AG10803 (cell line): ENCODE data around the gene SCRN1.
A peak's percentile ranks its signal among the peaks of the same experiment; 100 is the strongest.

Experiments
- DNase-seq: peaks from one replicate; pipeline ENCODE4 v3.0.0; 2010; ENCODE audit warnings: low read depth
- H3K4me3 ChIP-seq: 2 replicates; pipeline ENCODE4 v1.5.1; 2011; ENCODE audit warnings: mild to moderate bottlenecking, low read length, control low read depth
- CTCF ChIP-seq: conservative IDR thresholded peaks from 2 replicates; pipeline ENCODE4 v1.5.1; 2011; ENCODE audit warnings: mild to moderate bottlenecking, low read length, control low read depth, inconsistent platforms

SCRN1 gene

GRCh38 chr7:29926741-29927140, 62.9 kb downstream of the SCRN1 start:
- no peak overlapping the region for H3K4me3 ChIP-seq
- TF ChIP-seq CTCF = no peak
- DNase-seq = no peak

DNA sequence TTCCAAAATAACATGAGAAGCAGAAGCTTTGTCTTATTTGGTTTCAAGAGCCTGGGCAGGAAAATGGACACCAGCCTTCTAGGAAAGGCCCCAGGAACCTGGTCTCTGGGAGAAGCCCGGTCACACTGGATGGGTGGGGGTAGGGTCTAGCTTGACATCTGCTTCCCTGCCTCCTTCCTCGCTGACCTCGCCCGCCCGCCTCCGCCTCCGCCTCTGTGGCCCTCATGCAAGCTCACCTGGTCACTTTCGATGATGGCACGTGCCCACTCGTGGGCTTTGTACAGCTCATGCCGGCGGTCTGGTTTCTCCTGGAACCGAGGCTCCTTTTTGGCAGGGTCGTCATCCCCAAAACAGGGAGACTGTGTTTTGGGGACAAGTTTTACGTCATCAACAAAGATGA, 63.4 kb downstream of the SCRN1 start:
- DNase-seq = no peak
- H3K4me3 ChIP-seq = no peak overlapping the region
- TF ChIP-seq CTCF = no peak

DNA sequence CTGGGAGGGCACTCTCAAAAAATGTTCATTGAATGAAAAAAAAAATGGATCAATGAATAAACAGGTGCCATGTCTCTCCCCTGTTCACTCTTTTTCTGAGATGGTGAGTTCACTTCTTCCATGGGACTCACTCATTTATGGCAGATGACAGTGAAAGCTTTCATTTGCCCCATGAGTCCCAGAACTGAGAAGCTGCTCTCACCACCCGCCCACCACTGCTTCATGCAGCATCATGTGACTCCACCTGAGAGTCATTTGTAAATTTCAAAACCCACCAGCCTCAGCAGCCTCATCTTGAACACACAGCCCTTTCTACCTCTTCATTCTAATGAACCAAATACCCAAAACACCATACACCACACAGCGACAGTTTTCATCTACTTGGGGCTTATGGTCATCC, 64.9 kb downstream of the SCRN1 start:
- no peak for TF ChIP-seq CTCF
- H3K4me3 ChIP-seq = no peak overlapping the region
- no peak for DNase-seq

- no peak for DNase-seq
- H3K4me3 ChIP-seq = no peak overlapping the region
- no peak for TF ChIP-seq CTCF
These were observed 65.6 kb downstream of the SCRN1 start for GRCh38 chr7:29924006-29924405.

- TF ChIP-seq CTCF = no peak
- no peak for DNase-seq
- no peak overlapping the region for H3K4me3 ChIP-seq
These were observed 66.5 kb downstream of the SCRN1 start for GRCh38 chr7:29922921-29923700.

DNA sequence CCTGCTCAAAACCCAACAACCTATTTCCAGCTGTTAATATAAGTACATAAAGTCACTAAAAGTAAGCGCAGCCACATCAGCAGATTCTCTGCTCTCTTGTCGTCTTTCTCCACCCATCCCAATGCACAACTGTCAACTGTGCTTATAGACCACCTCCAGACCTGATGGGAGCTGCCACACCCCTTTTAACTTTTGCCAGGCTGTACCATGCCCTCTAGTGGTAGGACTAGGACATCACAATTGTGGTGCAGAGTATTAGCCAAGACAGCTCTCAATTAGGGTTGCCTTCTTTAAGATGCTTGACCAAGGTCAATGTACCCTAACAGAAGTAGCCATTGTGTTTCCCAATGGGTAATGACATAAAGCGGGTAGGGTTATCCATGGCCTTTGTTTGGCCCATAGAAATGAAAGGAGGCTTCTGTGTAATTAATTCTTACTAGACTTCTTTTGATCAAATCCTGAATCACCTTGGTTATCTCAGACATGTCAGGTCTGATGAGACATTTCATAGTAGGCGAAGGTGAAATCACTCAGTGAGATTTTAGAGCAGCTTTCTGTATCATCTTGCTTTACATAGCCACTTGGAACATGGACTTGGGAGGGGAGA, 68.1 kb downstream of the SCRN1 start:
- TF ChIP-seq CTCF = peak; percentile 99
- peak; percentile 62 for DNase-seq
- no peak overlapping the region for H3K4me3 ChIP-seq

DNA sequence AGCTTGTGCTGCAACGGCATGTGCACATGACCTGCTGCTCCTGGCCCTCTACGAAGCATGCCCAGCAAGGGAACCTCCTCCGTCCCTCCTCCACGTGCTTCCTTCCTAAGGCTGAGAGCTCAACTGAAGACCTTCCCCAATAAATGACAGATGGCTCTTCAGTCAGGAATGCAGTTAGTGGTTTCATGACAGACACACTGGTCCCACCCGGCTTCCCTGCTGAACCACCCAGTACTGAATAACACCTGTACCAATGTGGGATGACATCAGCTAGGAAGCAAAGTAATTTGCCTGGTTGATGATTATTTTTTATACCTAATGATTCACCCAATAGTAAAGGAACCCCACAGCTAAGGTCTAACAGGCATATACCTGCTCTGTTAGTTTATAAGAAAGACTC, 69.1 kb downstream of the SCRN1 start:
- no peak for TF ChIP-seq CTCF
- H3K4me3 ChIP-seq = no peak overlapping the region
- no peak for DNase-seq
